Measurements from ENCODE around the gene EXOC4. TPM values are rescaled to one million over a fixed set of nuclear protein-coding genes. Genes with fewer than 3 reads are reported as not detected.
A peak's percentile ranks its signal among the peaks of the same experiment; 100 is the strongest.

The EXOC4 gene
- total RNA-seq, 1 experiment from 2014 or later = 111 TPM

GRCh38 chr7:133437544-133437943, 184.7 kb downstream of the EXOC4 start:
- Histone ChIP-seq H4K20me1 (ENCODE audit: insufficient read depth, low read depth, low read length) (peaks cover 30% of the 10 kb centered on the region), H3K4me1 (ENCODE audit: low read length) (no peaks in the 10 kb centered on the region), H2AFZ (ENCODE audit: low read length) (no peak overlapping the region), H3K36me3 (ENCODE audit: insufficient read depth, low read length) (no peaks in the 10 kb centered on the region), H3K9me3 (ENCODE audit: low read length) (no peaks in the 10 kb centered on the region), H3K4me2 (ENCODE audit: low read depth, low read length, poor library complexity, severe bottlenecking) (no peak overlapping the region), H3K9ac (ENCODE audit: low read length) (no peak overlapping the region), H3K79me2 (ENCODE audit: low read length) (no peaks in the 10 kb centered on the region), H3K27ac (ENCODE audit: low read length) (no peak overlapping the region), H3K9me2 (replicated peaks; ENCODE audit: insufficient read depth, low read length) (no peaks in the 10 kb centered on the region), H3K27me3 (ENCODE audit: low read length) (no peaks in the 10 kb centered on the region), H3K4me3 (ENCODE audit: low read length) (no peak overlapping the region)
- DNase-seq = no peak

DNA sequence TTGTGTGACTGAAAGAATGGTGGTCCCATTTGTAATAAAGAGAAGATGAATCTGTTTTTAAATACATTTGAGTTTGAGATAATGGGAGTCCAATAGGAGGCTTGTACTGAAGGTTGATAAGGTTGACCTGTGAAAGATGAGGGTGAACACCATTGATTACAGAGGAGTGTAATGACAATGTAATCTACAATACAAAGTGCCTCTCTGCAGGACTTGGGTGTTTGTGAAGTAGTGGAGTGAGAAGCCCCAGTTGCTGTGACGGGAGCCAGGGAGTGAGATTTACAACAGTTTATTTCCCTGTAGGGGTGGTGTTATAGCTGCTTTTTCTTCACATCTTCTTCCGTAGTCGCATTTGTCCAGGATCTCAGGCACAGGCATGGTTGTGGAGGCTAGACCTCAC, 189.9 kb downstream of the EXOC4 start:
- DNase-seq = no peak
- Histone ChIP-seq H3K9ac (ENCODE audit: low read length) (no peak overlapping the region), H3K4me3 (ENCODE audit: low read length) (no peak overlapping the region), H3K27me3 (ENCODE audit: low read length) (no peaks in the 10 kb centered on the region), H3K36me3 (ENCODE audit: insufficient read depth, low read length) (no peaks in the 10 kb centered on the region), H4K20me1 (ENCODE audit: insufficient read depth, low read depth, low read length) (peaks cover 44% of the 10 kb centered on the region; the same call in 1 of the 2 replicates), H3K9me2 (replicated peaks; ENCODE audit: insufficient read depth, low read length) (no peaks in the 10 kb centered on the region), H3K27ac (ENCODE audit: low read length) (no peak overlapping the region), H2AFZ (ENCODE audit: low read length) (no peak overlapping the region), H3K4me2 (ENCODE audit: low read depth, low read length, poor library complexity, severe bottlenecking) (no peak overlapping the region), H3K9me3 (ENCODE audit: low read length) (no peaks in the 10 kb centered on the region), H3K4me1 (ENCODE audit: low read length) (no peaks in the 10 kb centered on the region), H3K79me2 (ENCODE audit: low read length) (no peaks in the 10 kb centered on the region)

DNA sequence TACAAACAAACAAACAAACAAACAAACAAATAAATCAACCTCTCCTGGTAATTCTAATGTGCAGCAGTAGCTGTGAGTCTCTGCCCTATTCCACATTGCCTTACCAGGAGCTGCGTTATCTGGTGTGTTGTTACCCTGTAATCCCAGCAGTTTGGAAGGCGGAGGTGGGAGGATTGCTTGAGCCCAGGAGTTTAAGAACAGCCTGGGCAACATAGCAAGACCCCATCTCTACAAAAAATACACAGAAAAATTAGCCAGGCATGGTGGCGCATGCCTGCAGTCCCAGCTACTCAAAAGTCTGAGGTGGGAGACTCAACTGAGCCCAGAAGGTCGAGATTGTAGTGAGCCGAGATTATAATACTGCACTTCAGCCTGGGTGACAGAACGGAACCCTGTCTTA, 192.7 kb downstream of the EXOC4 start:
- H3K9ac ChIP-seq (ENCODE audit: low read length) = no peak overlapping the region
- H3K36me3 ChIP-seq (ENCODE audit: insufficient read depth, low read length) = no peaks in the 10 kb centered on the region
- no peak overlapping the region for H3K4me2 ChIP-seq (ENCODE audit: low read depth, low read length, poor library complexity, severe bottlenecking)
- no peak for DNase-seq
- no peak overlapping the region for H3K27ac ChIP-seq (ENCODE audit: low read length)
- H3K9me3 ChIP-seq (ENCODE audit: low read length) = no peaks in the 10 kb centered on the region
- no peak overlapping the region for H2AFZ ChIP-seq (ENCODE audit: low read length)
- H3K79me2 ChIP-seq (ENCODE audit: low read length) = no peaks in the 10 kb centered on the region
- peaks cover 44% of the 10 kb centered on the region; the same call in 1 of the 2 replicates for H4K20me1 ChIP-seq (ENCODE audit: insufficient read depth, low read depth, low read length)
- no peak overlapping the region for H3K4me3 ChIP-seq (ENCODE audit: low read length)
- H3K4me1 ChIP-seq (ENCODE audit: low read length) = no peaks in the 10 kb centered on the region
- no peaks in the 10 kb centered on the region for H3K9me2 ChIP-seq (replicated peaks; ENCODE audit: insufficient read depth, low read length)
- H3K27me3 ChIP-seq (ENCODE audit: low read length) = no peaks in the 10 kb centered on the region

GRCh38 chr7:133448012-133448411, 195.1 kb downstream of the EXOC4 start:
- H3K79me2 ChIP-seq (ENCODE audit: low read length) = no peaks in the 10 kb centered on the region
- no peaks in the 10 kb centered on the region for H3K36me3 ChIP-seq (ENCODE audit: insufficient read depth, low read length)
- H3K4me2 ChIP-seq (ENCODE audit: low read depth, low read length, poor library complexity, severe bottlenecking) = no peak overlapping the region
- peaks cover 48% of the 10 kb centered on the region; the same call in 1 of the 2 replicates for H4K20me1 ChIP-seq (ENCODE audit: insufficient read depth, low read depth, low read length)
- no peaks in the 10 kb centered on the region for H3K27me3 ChIP-seq (ENCODE audit: low read length)
- H3K4me1 ChIP-seq (ENCODE audit: low read length) = no peaks in the 10 kb centered on the region
- H3K4me3 ChIP-seq (ENCODE audit: low read length) = no peak overlapping the region
- H3K27ac ChIP-seq (ENCODE audit: low read length) = no peak overlapping the region
- no peak overlapping the region for H3K9ac ChIP-seq (ENCODE audit: low read length)
- H3K9me3 ChIP-seq (ENCODE audit: low read length) = no peaks in the 10 kb centered on the region
- DNase-seq = no peak
- no peaks in the 10 kb centered on the region for H3K9me2 ChIP-seq (replicated peaks; ENCODE audit: insufficient read depth, low read length)
- no peak overlapping the region for H2AFZ ChIP-seq (ENCODE audit: low read length)

DNA sequence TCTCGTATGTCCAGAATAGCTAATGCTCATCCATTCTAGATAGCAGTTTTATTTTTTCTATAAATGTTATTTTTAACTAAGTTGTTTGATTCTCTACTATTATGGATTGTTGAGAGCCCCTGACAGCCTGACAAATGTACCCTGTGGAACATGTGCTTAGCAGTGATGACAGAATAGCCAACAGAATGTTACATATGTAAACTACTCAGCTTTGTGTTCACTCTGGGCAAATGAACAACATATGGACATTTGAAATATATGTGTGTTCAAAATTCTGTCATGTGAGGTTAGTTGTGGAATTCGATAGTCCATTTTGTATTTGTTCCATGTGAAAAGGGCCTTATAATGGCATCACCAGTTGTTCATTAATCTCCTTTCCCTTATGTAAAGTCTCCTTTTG, 199.7 kb downstream of the EXOC4 start:
- Histone ChIP-seq H3K4me1 (ENCODE audit: low read length) (no peaks in the 10 kb centered on the region), H2AFZ (ENCODE audit: low read length) (no peak overlapping the region), H4K20me1 (ENCODE audit: insufficient read depth, low read depth, low read length) (peaks cover 9% of the 10 kb centered on the region; the same call in 1 of the 2 replicates), H3K9ac (ENCODE audit: low read length) (no peak overlapping the region), H3K9me3 (ENCODE audit: low read length) (no peaks in the 10 kb centered on the region), H3K9me2 (replicated peaks; ENCODE audit: insufficient read depth, low read length) (no peaks in the 10 kb centered on the region), H3K27ac (ENCODE audit: low read length) (no peak overlapping the region), H3K36me3 (ENCODE audit: insufficient read depth, low read length) (no peaks in the 10 kb centered on the region), H3K4me2 (ENCODE audit: low read depth, low read length, poor library complexity, severe bottlenecking) (no peak overlapping the region), H3K4me3 (ENCODE audit: low read length) (no peak overlapping the region), H3K79me2 (ENCODE audit: low read length) (no peaks in the 10 kb centered on the region), H3K27me3 (ENCODE audit: low read length) (no peaks in the 10 kb centered on the region)
- DNase-seq = no peak

GRCh38 chr7:133458688-133459087, 205.8 kb downstream of the EXOC4 start:
- no peak overlapping the region for H3K9ac ChIP-seq (ENCODE audit: low read length)
- no peaks in the 10 kb centered on the region for H3K36me3 ChIP-seq (ENCODE audit: insufficient read depth, low read length)
- H3K4me3 ChIP-seq (ENCODE audit: low read length) = no peak overlapping the region
- H3K27ac ChIP-seq (ENCODE audit: low read length) = no peak overlapping the region
- DNase-seq = no peak
- no peaks in the 10 kb centered on the region for H3K4me1 ChIP-seq (ENCODE audit: low read length)
- H2AFZ ChIP-seq (ENCODE audit: low read length) = no peak overlapping the region
- no peaks in the 10 kb centered on the region for H3K79me2 ChIP-seq (ENCODE audit: low read length)
- H4K20me1 ChIP-seq (ENCODE audit: insufficient read depth, low read depth, low read length) = peaks cover 14% of the 10 kb centered on the region; the same call in 1 of the 2 replicates
- no peaks in the 10 kb centered on the region for H3K9me3 ChIP-seq (ENCODE audit: low read length)
- H3K4me2 ChIP-seq (ENCODE audit: low read depth, low read length, poor library complexity, severe bottlenecking) = no peak overlapping the region
- H3K27me3 ChIP-seq (ENCODE audit: low read length) = no peaks in the 10 kb centered on the region
- H3K9me2 ChIP-seq (replicated peaks; ENCODE audit: insufficient read depth, low read length) = no peaks in the 10 kb centered on the region

DNA sequence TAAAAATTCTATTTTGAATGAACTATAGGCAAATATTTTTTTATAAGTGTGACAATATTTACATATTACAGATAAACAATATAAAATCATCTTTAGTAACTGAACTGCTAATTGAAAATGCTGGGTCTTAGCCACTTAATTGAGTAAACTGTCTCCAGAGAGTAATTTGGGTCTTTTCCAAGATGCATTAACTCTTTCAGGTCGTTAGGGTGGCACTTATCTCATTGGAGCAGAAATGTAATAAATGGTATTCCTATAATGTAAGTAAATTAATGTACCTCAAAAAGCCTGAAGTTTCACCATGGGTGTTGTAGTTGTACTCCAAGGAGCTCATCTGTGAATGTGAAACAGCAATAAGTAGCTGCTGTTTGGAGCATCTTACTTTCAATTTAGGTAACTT, 208.5 kb downstream of the EXOC4 start:
- no peak for DNase-seq
- no peaks in the 10 kb centered on the region for H3K9me2 ChIP-seq (replicated peaks; ENCODE audit: insufficient read depth, low read length)
- H3K9me3 ChIP-seq (ENCODE audit: low read length) = no peaks in the 10 kb centered on the region
- no peak overlapping the region for H3K9ac ChIP-seq (ENCODE audit: low read length)
- peaks cover 14% of the 10 kb centered on the region; the same call in 1 of the 2 replicates for H4K20me1 ChIP-seq (ENCODE audit: insufficient read depth, low read depth, low read length)
- H3K4me2 ChIP-seq (ENCODE audit: low read depth, low read length, poor library complexity, severe bottlenecking) = no peak overlapping the region
- no peaks in the 10 kb centered on the region for H3K79me2 ChIP-seq (ENCODE audit: low read length)
- H3K36me3 ChIP-seq (ENCODE audit: insufficient read depth, low read length) = no peaks in the 10 kb centered on the region
- no peak overlapping the region for H2AFZ ChIP-seq (ENCODE audit: low read length)
- no peak overlapping the region for H3K4me3 ChIP-seq (ENCODE audit: low read length)
- no peaks in the 10 kb centered on the region for H3K27me3 ChIP-seq (ENCODE audit: low read length)
- no peaks in the 10 kb centered on the region for H3K4me1 ChIP-seq (ENCODE audit: low read length)
- no peak overlapping the region for H3K27ac ChIP-seq (ENCODE audit: low read length)

DNA sequence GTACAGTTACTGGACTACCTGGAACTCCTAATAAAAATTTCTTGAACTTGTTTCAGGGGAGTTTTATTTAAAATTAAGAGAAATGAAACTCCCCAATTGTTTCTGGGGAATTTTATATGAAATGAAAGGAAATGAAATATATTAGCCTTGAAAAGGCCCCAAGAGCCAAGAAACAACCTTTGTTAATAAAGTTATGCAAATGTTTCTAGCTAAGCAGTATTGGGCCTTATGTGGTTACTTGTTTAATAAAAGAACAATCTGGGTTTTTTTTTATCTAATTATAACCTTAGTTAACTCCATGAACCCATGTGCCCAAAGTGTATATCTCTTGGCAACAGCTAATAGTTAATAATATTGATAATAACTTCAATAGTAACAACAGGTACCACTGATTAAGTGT, 222.8 kb downstream of the EXOC4 start:
- H3K9ac ChIP-seq (ENCODE audit: low read length) = no peak overlapping the region
- H3K9me2 ChIP-seq (replicated peaks; ENCODE audit: insufficient read depth, low read length) = no peaks in the 10 kb centered on the region
- H3K36me3 ChIP-seq (ENCODE audit: insufficient read depth, low read length) = no peaks in the 10 kb centered on the region
- H4K20me1 ChIP-seq (ENCODE audit: insufficient read depth, low read depth, low read length) = no peaks in the 10 kb centered on the region
- H3K79me2 ChIP-seq (ENCODE audit: low read length) = no peaks in the 10 kb centered on the region
- DNase-seq = no peak
- H3K4me1 ChIP-seq (ENCODE audit: low read length) = peaks cover 9% of the 10 kb centered on the region
- no peak overlapping the region for H3K4me2 ChIP-seq (ENCODE audit: low read depth, low read length, poor library complexity, severe bottlenecking)
- H3K27me3 ChIP-seq (ENCODE audit: low read length) = no peaks in the 10 kb centered on the region
- H2AFZ ChIP-seq (ENCODE audit: low read length) = no peak overlapping the region
- no peaks in the 10 kb centered on the region for H3K9me3 ChIP-seq (ENCODE audit: low read length)
- H3K4me3 ChIP-seq (ENCODE audit: low read length) = no peak overlapping the region
- no peak overlapping the region for H3K27ac ChIP-seq (ENCODE audit: low read length)

DNA sequence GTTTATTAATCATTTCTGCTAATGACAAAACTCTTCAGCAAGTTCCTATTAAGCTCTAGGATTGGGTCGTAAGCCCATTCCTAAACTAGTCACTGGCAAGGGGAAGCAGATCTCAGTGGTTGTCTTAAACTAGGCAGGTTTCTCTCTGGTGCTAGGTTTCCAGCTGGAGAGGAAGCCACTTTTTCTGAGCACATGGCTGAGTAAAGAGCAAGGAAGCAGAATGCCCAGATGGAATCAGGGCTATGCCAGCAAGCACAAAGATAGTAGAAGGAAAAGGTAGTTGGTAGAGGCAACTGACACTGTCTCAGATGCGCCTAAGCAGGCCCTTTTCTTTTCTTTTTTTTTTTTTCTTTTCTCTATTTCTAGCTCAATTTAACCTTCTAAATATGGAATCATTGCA, 224.9 kb downstream of the EXOC4 start:
- no peak overlapping the region for H2AFZ ChIP-seq (ENCODE audit: low read length)
- no peaks in the 10 kb centered on the region for H3K27me3 ChIP-seq (ENCODE audit: low read length)
- H3K4me3 ChIP-seq (ENCODE audit: low read length) = no peak overlapping the region
- peaks cover 9% of the 10 kb centered on the region for H3K4me1 ChIP-seq (ENCODE audit: low read length)
- H3K9me3 ChIP-seq (ENCODE audit: low read length) = no peaks in the 10 kb centered on the region
- no peak overlapping the region for H3K27ac ChIP-seq (ENCODE audit: low read length)
- H4K20me1 ChIP-seq (ENCODE audit: insufficient read depth, low read depth, low read length) = no peaks in the 10 kb centered on the region
- no peak overlapping the region for H3K4me2 ChIP-seq (ENCODE audit: low read depth, low read length, poor library complexity, severe bottlenecking)
- no peak overlapping the region for H3K9ac ChIP-seq (ENCODE audit: low read length)
- peak; percentile 23 for DNase-seq
- H3K79me2 ChIP-seq (ENCODE audit: low read length) = no peaks in the 10 kb centered on the region
- H3K9me2 ChIP-seq (replicated peaks; ENCODE audit: insufficient read depth, low read length) = no peaks in the 10 kb centered on the region
- H3K36me3 ChIP-seq (ENCODE audit: insufficient read depth, low read length) = no peaks in the 10 kb centered on the region

Measured in Karpas-422 (cell line).